K562 (cell line): ENCODE measurements around the gene PPM1G. TPM values are rescaled to one million over a fixed set of nuclear protein-coding genes. Genes with fewer than 3 reads are reported as not detected.

Source experiments
- ELF4 ChIP-seq: fragments of 450-650 bp; formaldehyde crosslinking; IDR thresholded peaks from 2 replicates; pipeline ENCODE4 v1.4.0; 2022; ENCODE audit warnings: missing genetic modification characterization
- FOXJ3 ChIP-seq: sonication (generic); formaldehyde crosslinking; IDR thresholded peaks from 2 replicates; pipeline ENCODE4 v1.4.0; 2020; ENCODE audit warnings: mild to moderate bottlenecking, missing genetic modification reagents
- HDAC1 ChIP-seq, 2 experiments: fragments of 450-650 bp; IDR thresholded peaks; 2 replicates each; pipeline ENCODE4 v1.6.1; 2016 to 2017; ENCODE audit warnings: inconsistent platforms in 1 of 2, mild to moderate bottlenecking in 1 of 2, moderate library complexity in 1 of 2
- HDAC8 ChIP-seq: fragments of 450-650 bp; IDR thresholded peaks from 2 replicates; pipeline ENCODE4 v1.6.1; 2016; ENCODE audit warnings: mild to moderate bottlenecking, missing genetic modification characterization, moderate library complexity, missing compliant biosample characterization
- HMG20A ChIP-seq: fragments of 450-650 bp; formaldehyde crosslinking; conservative IDR thresholded peaks from 2 replicates; pipeline ENCODE4 v1.4.0; 2020; ENCODE audit warnings: mild to moderate bottlenecking, mixed read lengths
- MNT ChIP-seq, 2 experiments: fragments of 450-650 bp; conservative IDR thresholded peaks; 2 replicates each; pipeline ENCODE4 v1.6.1; 2017; ENCODE audit warnings: mild to moderate bottlenecking in 2 of 2, moderate library complexity in 2 of 2
- NBN ChIP-seq: fragments of 450-650 bp; IDR thresholded peaks from 2 replicates; pipeline ENCODE4 v1.6.1; 2016; ENCODE audit warnings: low read depth, mild to moderate bottlenecking
- NCOA4 ChIP-seq: fragments of 450-650 bp; IDR thresholded peaks from 2 replicates; pipeline ENCODE4 v1.6.1; 2018; ENCODE audit warnings: mild to moderate bottlenecking; ENCODE audit not compliant: partially characterized antibody
- NR2F6 ChIP-seq: fragments of 450-650 bp; formaldehyde crosslinking; IDR thresholded peaks from 2 replicates; pipeline ENCODE4 v1.4.0; 2020; ENCODE audit warnings: mild to moderate bottlenecking
- RFX5 ChIP-seq: IDR thresholded peaks from 2 replicates; pipeline ENCODE4 v1.6.1; 2011; ENCODE audit warnings: low read depth, mild to moderate bottlenecking, improper control_type of control experiment, low read length
- SNIP1 ChIP-seq: fragments of 450-650 bp; IDR thresholded peaks from 2 replicates; pipeline ENCODE4 v1.7.1; 2017; ENCODE audit warnings: low read depth, mild to moderate bottlenecking
- TCF3 ChIP-seq: sonication (generic); formaldehyde crosslinking; IDR thresholded peaks from 2 replicates; pipeline ENCODE4 v1.4.0; 2020; ENCODE audit warnings: mild to moderate bottlenecking, missing genetic modification reagents
- YY1 ChIP-seq, 3 experiments: IDR thresholded peaks; 2 replicates each; pipeline ENCODE4 v1.6.1; 2011; ENCODE audit warnings: low read length in 2 of 3, mild to moderate bottlenecking in 2 of 3, moderate library complexity in 2 of 3, borderline replicate concordance in 1 of 3, control low read depth in 1 of 3, low read depth in 1 of 3; ENCODE audit not compliant: insufficient read depth in 3 of 3, insufficient replicate concordance in 2 of 3, control insufficient read depth in 1 of 3, insufficient read length in 1 of 3; ENCODE audit errors: extremely low read depth in 1 of 3
- ZBTB43 ChIP-seq: sonication (generic); formaldehyde crosslinking; IDR thresholded peaks from 2 replicates; pipeline ENCODE4 v1.8.0; 2023; ENCODE audit warnings: mild to moderate bottlenecking, missing genetic modification reagents
- ZFP91 ChIP-seq: sonication (generic); formaldehyde crosslinking; IDR thresholded peaks from 2 replicates; pipeline ENCODE4 v1.8.0; 2022; ENCODE audit warnings: mild to moderate bottlenecking, missing genetic modification reagents
- ZNF121 ChIP-seq: sonication (generic); formaldehyde crosslinking; conservative IDR thresholded peaks from 2 replicates; pipeline ENCODE4 v1.8.0; 2022; ENCODE audit warnings: missing genetic modification reagents
- ZNF316 ChIP-seq: fragments of 450-650 bp; IDR thresholded peaks from 2 replicates; pipeline ENCODE4 v1.6.1; 2016
- ZNF445 ChIP-seq: fragments of 250-450 bp; sonication (Bioruptor Pico); IDR thresholded peaks from 2 replicates; pipeline ENCODE4 v1.4.0; 2020; ENCODE audit warnings: low read depth, mild to moderate bottlenecking, moderate library complexity
- polyA plus RNA-seq, 8 experiments: library from polyadenylated mRNA; depleted of rRNA in 4 of 8; stranded (reverse) in 5 of 8; unstranded in 3 of 8; fragments of >200 nt; fragmentation: Nextera tagmentation in 2 of 8; fragmentation: Illumina TruSeq in 1 of 8; extraction: Ambion mirVana in 2 of 8; extraction: Trizol in 1 of 8; gene quantifications; 2 replicates each; pipeline versions ENCODE4 v1.2.1 to v1.2.3, GENCODE V29; 2011 to 2014; ENCODE audit warnings: inconsistent platforms in 1 of 8, missing spikeins in 1 of 8
- total RNA-seq, 7 experiments: library from RNA; depleted of rRNA in 6 of 7; stranded (reverse); fragments of >200 nt in 6 of 7; fragmentation: Illumina TruSeq in 2 of 7; extraction: Trizol in 2 of 7; gene quantifications; 2 replicates each; pipeline versions ENCODE4 v1.2.1 to v1.2.3, GENCODE V29; 2011 to 2021; ENCODE audit warnings: low replicate concordance in 1 of 7
- TF ChIP-seq, protein P1 (sequence below): fragments of 450-650 bp; formaldehyde crosslinking; IDR thresholded peaks from 2 replicates; pipeline ENCODE4 v1.4.0; 2022; ENCODE audit warnings: mild to moderate bottlenecking, moderate library complexity
- TF ChIP-seq, protein P2 (sequence below): sonication (generic); formaldehyde crosslinking; IDR thresholded peaks from 2 replicates; pipeline ENCODE4 v1.8.0; 2022; ENCODE audit warnings: mild to moderate bottlenecking, missing genetic modification reagents
- TF ChIP-seq, protein P3 (sequence below): sonication (generic); formaldehyde crosslinking; IDR thresholded peaks from 2 replicates; pipeline ENCODE4 v1.5.0; 2020; ENCODE audit warnings: missing genetic modification reagents

Gene PPM1G
- total and polyA plus RNA-seq, 9 of the 15 experiments (the other 6 are each of a cell fraction or from before 2014, with no cell fraction given): 61.7 to 230 (median 153) TPM

GRCh38 chr2:27370816-27371620 lies 38.4 kb downstream of the PPM1G start (continued):
- TF ChIP-seq ZBTB43 (CRISPR knock-in tag): no peak; the same call in 1 of the 2 replicates
- TF ChIP-seq, protein P1, sequence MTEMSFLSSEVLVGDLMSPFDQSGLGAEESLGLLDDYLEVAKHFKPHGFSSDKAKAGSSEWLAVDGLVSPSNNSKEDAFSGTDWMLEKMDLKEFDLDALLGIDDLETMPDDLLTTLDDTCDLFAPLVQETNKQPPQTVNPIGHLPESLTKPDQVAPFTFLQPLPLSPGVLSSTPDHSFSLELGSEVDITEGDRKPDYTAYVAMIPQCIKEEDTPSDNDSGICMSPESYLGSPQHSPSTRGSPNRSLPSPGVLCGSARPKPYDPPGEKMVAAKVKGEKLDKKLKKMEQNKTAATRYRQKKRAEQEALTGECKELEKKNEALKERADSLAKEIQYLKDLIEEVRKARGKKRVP: no peak
- TF ChIP-seq ZFP91 (CRISPR knock-in tag): peak; percentile 78
- no peak for TF ChIP-seq TCF3
- TF ChIP-seq RFX5: no peak
- no peak for TF ChIP-seq NCOA4
- TF ChIP-seq NR2F6 (CRISPR knock-in tag): no peak
- no peak for TF ChIP-seq ZNF445
- TF ChIP-seq MNT (conservative IDR thresholded peaks at IDR 0.05): peak; percentile 90 to 92
- TF ChIP-seq YY1 (IDR thresholded peaks at IDR 0.05; ENCODE audit: borderline replicate concordance in 1 of 3, control insufficient read depth in 1 of 3, extremely low read depth in 1 of 3, insufficient read depth in 3 of 3, insufficient read length in 1 of 3, insufficient replicate concordance in 2 of 3, low read depth in 1 of 3, low read length in 2 of 3): peak in 1 of 3 experiments; percentile 45
- no peak for TF ChIP-seq ZNF316
- TF ChIP-seq, protein P2, sequence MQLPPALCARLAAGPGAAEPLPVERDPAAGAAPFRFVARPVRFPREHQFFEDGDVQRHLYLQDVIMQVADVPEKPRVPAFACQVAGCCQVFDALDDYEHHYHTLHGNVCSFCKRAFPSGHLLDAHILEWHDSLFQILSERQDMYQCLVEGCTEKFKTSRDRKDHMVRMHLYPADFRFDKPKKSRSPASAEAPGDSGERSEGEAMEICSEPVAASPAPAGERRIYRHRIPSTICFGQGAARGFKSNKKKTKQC (CRISPR knock-in tag): no peak
- TF ChIP-seq SNIP1: no peak
- TF ChIP-seq ZNF121 (CRISPR knock-in tag): 0 out of 2 replicates have a peak, but pooled peaks have one; percentile 17
- peak; percentile 22; the same call in 1 of the 2 replicates for TF ChIP-seq NBN
- TF ChIP-seq FOXJ3 (CRISPR knock-in tag): no peak
- TF ChIP-seq HDAC8 (tag): no peak
- no peak for TF ChIP-seq HMG20A (CRISPR knock-in tag)
- no peak for TF ChIP-seq ELF4 (CRISPR knock-in tag)
- TF ChIP-seq, protein P3, sequence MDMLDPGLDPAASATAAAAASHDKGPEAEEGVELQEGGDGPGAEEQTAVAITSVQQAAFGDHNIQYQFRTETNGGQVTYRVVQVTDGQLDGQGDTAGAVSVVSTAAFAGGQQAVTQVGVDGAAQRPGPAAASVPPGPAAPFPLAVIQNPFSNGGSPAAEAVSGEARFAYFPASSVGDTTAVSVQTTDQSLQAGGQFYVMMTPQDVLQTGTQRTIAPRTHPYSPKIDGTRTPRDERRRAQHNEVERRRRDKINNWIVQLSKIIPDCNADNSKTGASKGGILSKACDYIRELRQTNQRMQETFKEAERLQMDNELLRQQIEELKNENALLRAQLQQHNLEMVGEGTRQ (CRISPR knock-in tag): no peak
- TF ChIP-seq HDAC1 (IDR thresholded peaks at IDR 0.05): peak in 1 of 2 experiments; percentile 84; a peak in 1 of 4 replicates
